ENCODE data around the gene GPALPP1.
"Not testable (repeated sequence)": the region's sequence is repeated elsewhere in the genome, so short reads cannot be mapped to it uniquely, and the experiment has no call there.

Gene GPALPP1

GRCh38 chr13:45063261-45063860, 74.0 kb downstream of the GPALPP1 start:
- no peak for DNase-seq (ENCODE audit: low spot score)

DNA sequence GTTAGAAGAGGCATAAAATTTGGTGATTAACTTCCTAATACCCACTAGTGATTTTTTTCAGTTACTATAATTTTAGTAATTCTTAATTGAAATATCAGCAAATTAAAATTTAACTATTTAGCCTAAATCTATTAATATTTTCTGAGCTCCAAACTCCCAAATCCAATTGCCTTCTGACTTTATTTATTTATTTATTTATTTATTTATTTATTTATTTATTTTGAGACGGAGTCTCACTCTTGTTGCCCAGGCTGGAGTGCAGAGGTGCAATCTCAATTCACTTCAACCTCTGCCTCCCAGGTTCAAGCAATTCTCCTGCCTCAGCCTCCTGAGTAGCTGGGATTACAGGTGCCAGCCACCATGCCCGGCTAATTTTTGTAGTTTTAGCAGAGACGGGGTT, 74.6 kb downstream of the GPALPP1 start:
- DNase-seq (ENCODE audit: low spot score) = not testable (repeated sequence)

DNA sequence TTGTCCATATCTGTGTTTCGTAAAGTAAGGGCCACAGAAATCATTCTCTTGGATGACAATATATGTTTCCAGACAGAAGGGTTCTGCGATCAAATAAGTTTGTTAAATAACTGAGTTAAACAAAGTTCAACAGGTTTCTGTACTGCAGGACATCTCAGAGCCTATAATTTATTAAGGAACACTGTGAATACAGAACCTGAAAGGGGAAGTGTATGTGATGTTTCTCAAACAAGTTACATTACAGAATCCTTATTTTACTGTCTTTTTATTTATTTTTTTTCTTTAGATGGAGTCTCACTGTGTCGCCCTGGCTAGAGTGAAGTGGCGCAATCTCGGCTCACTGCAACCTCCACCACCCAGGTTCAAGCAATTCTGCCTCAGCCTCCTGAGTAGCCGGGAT, 75.6 kb downstream of the GPALPP1 start:
- no peak for DNase-seq (ENCODE audit: low spot score)

DNA sequence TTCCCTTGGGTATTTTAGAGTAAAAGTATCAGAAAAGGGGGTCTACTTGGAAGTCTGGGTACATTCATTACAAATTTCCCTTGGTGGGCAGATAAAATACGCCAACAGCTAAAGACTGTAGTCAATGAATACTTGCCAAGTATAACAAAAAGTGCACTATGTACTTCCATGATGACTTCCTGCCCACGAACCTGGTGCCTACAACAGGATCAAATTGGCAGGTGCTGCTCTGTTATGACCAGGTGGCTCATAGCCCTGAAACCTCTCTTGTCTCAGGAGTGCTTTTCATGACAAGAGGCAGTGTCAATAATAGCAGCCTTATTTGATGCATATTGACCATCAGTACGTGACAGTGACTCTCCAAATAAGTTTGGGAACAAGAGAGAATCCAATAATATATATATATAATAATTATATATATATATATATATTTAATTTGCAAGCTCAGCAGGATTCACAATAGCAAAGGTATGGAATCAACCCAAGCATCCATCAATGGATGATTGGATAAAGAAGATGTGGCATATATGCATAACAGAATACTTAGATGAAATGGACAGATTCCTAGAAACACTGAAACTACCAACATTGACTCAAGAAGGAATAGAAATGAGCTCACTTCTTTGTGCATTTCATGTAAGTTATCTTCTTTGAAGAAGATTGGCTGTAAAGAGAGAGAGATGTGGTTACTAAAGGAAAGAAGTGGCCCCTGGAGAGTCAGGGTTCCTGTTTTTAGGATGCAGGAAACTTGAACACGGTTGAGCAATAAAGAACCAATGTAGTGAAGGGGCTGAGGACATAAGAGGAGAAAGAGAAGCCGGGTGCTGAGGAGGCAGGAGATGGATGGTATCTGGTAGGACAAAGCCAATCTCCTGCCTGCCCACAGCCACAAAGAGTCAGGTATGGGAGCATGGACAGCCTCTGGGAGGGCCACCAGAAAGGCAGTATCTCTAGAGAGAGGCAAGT, 79.0 kb downstream of the GPALPP1 start:
- no peak for DNase-seq (ENCODE audit: low spot score)

GRCh38 chr13:45073809-45074208, 84.5 kb downstream of the GPALPP1 start:
- no peak for DNase-seq (ENCODE audit: low spot score)

- no peak for DNase-seq (ENCODE audit: low spot score)
Measured at GRCh38 chr13:45074721-45075120, 85.4 kb downstream of the GPALPP1 start.

GRCh38 chr13:45078003-45078402, 88.7 kb downstream of the GPALPP1 start:
- DNase-seq (ENCODE audit: low spot score) = no peak
